ENCODE data around the gene GAB3.

GAB3 gene

GRCh38 chrX:154719132-154719675, 31.7 kb downstream of the GAB3 start:
- H2AFZ ChIP-seq (ENCODE audit: low read length): no peak overlapping the region
- no peaks in the 10 kb centered on the region for H4K20me1 ChIP-seq (ENCODE audit: insufficient read depth, low read length, poor library complexity, severe bottlenecking)
- H3K27me3 ChIP-seq (ENCODE audit: insufficient read depth, low read length, poor library complexity, severe bottlenecking): no peaks in the 10 kb centered on the region
- H3K9me2 ChIP-seq (replicated peaks; ENCODE audit: low read depth, low read length): no peaks in the 10 kb centered on the region
- peak overlapping the region; percentile 70 for H3K9ac ChIP-seq (ENCODE audit: low read depth, low read length, poor library complexity, severe bottlenecking)
- peak overlapping the region; percentile 18 for H3K4me3 ChIP-seq (ENCODE audit: low read length, poor library complexity, severe bottlenecking)
- no peaks in the 10 kb centered on the region for H3K36me3 ChIP-seq (ENCODE audit: insufficient read depth, low read length)
- no peaks in the 10 kb centered on the region for H3K9me3 ChIP-seq (ENCODE audit: insufficient read depth, low read depth, low read length)
- TF ChIP-seq EZH2phosphoT487 (IDR thresholded peaks at IDR 0.05; ENCODE audit: borderline replicate concordance): no peak
- TF ChIP-seq CTCF (conservative IDR thresholded peaks at IDR 0.05; ENCODE audit: low read length): no peak
- H3K4me2 ChIP-seq (ENCODE audit: low read depth, low read length, poor library complexity, severe bottlenecking): peak overlapping the region; percentile 83
- 0 out of 2 replicates have a peak, but pooled peaks cover 5% of the 10 kb centered on the region for H3K79me2 ChIP-seq (ENCODE audit: insufficient read depth, low read length)
- no peaks in the 10 kb centered on the region for H3F3A ChIP-seq (ENCODE audit: low read depth)
- peaks cover 41% of the 10 kb centered on the region for H3K4me1 ChIP-seq (ENCODE audit: insufficient read depth, low read length, poor library complexity, severe bottlenecking)

- Histone ChIP-seq H3K79me2 (ENCODE audit: insufficient read depth, low read length) (0 out of 2 replicates have a peak, but pooled peaks cover 5% of the 10 kb centered on the region), H3K27me3 (ENCODE audit: insufficient read depth, low read length, poor library complexity, severe bottlenecking) (no peaks in the 10 kb centered on the region), H3F3A (ENCODE audit: low read depth) (no peaks in the 10 kb centered on the region), H3K9me2 (replicated peaks; ENCODE audit: low read depth, low read length) (no peaks in the 10 kb centered on the region), H4K20me1 (ENCODE audit: insufficient read depth, low read length, poor library complexity, severe bottlenecking) (no peaks in the 10 kb centered on the region), H3K9ac (ENCODE audit: low read depth, low read length, poor library complexity, severe bottlenecking) (peak overlapping the region; percentile 70), H3K4me3 (ENCODE audit: low read length, poor library complexity, severe bottlenecking) (peak overlapping the region; percentile 53), H3K4me1 (ENCODE audit: insufficient read depth, low read length, poor library complexity, severe bottlenecking) (peaks cover 40% of the 10 kb centered on the region), H2AFZ (ENCODE audit: low read length) (no peak overlapping the region), H3K4me2 (ENCODE audit: low read depth, low read length, poor library complexity, severe bottlenecking) (peak overlapping the region; percentile 83), H3K36me3 (ENCODE audit: insufficient read depth, low read length) (no peaks in the 10 kb centered on the region), H3K9me3 (ENCODE audit: insufficient read depth, low read depth, low read length) (no peaks in the 10 kb centered on the region)
- TF ChIP-seq EZH2phosphoT487 (IDR thresholded peaks at IDR 0.05; ENCODE audit: borderline replicate concordance) (no peak), CTCF (conservative IDR thresholded peaks at IDR 0.05; ENCODE audit: low read length) (no peak)
These were observed 32.3 kb downstream of the GAB3 start for GRCh38 chrX:154718616-154719015.

- Histone ChIP-seq H3K79me2 (ENCODE audit: insufficient read depth, low read length) (0 out of 2 replicates have a peak, but pooled peaks cover 5% of the 10 kb centered on the region), H3K4me3 (ENCODE audit: low read length, poor library complexity, severe bottlenecking) (peak overlapping the region; percentile 58)
These were observed 33.1 kb downstream of the GAB3 start for GRCh38 chrX:154717824-154718223.

More at GRCh38 chrX:154717824-154718223, 33.1 kb downstream of the GAB3 start:
- H3K9me3 ChIP-seq (ENCODE audit: insufficient read depth, low read depth, low read length): no peaks in the 10 kb centered on the region
- peak overlapping the region; percentile 83 for H3K4me2 ChIP-seq (ENCODE audit: low read depth, low read length, poor library complexity, severe bottlenecking)
- peaks cover 43% of the 10 kb centered on the region for H3K4me1 ChIP-seq (ENCODE audit: insufficient read depth, low read length, poor library complexity, severe bottlenecking)
- H3K27me3 ChIP-seq (ENCODE audit: insufficient read depth, low read length, poor library complexity, severe bottlenecking): no peaks in the 10 kb centered on the region
- peak overlapping the region; percentile 70 for H3K9ac ChIP-seq (ENCODE audit: low read depth, low read length, poor library complexity, severe bottlenecking)
- TF ChIP-seq CTCF (conservative IDR thresholded peaks at IDR 0.05; ENCODE audit: low read length) (peak; percentile 37; the same call in 1 of the 2 replicates), EZH2phosphoT487 (IDR thresholded peaks at IDR 0.05; ENCODE audit: borderline replicate concordance) (no peak)
- H3K9me2 ChIP-seq (replicated peaks; ENCODE audit: low read depth, low read length): no peaks in the 10 kb centered on the region
- no peaks in the 10 kb centered on the region for H4K20me1 ChIP-seq (ENCODE audit: insufficient read depth, low read length, poor library complexity, severe bottlenecking)
- no peaks in the 10 kb centered on the region for H3F3A ChIP-seq (ENCODE audit: low read depth)
- no peaks in the 10 kb centered on the region for H3K36me3 ChIP-seq (ENCODE audit: insufficient read depth, low read length)
- no peak overlapping the region for H2AFZ ChIP-seq (ENCODE audit: low read length)

All from Loucy (cell line).